HL-60 (cell line): ENCODE results near the gene CXCL14.

Experiments
- CTCF ChIP-seq: IDR thresholded peaks from one replicate; pipeline ENCODE4 v1.5.1; 2011; ENCODE audit warnings: low read length, control low read depth, inconsistent platforms; ENCODE audit not compliant: insufficient read depth
- GABPA ChIP-seq: IDR thresholded peaks from 2 replicates; pipeline ENCODE4 v1.6.1; 2012; ENCODE audit warnings: low read depth
- POLR2AphosphoS5 ChIP-seq: IDR thresholded peaks from 2 replicates; pipeline ENCODE4 v1.6.1; 2012; ENCODE audit warnings: low read depth
- REST ChIP-seq: IDR thresholded peaks from 2 replicates; pipeline ENCODE4 v1.6.1; 2012; ENCODE audit warnings: low read depth; ENCODE audit not compliant: insufficient replicate concordance
- SPI1 ChIP-seq: IDR thresholded peaks from 2 replicates; pipeline ENCODE4 v1.6.1; 2012; ENCODE audit warnings: low read depth, mild to moderate bottlenecking, borderline replicate concordance

- TF ChIP-seq CTCF (no peak), POLR2AphosphoS5 (no peak), GABPA (no peak), REST (no peak), SPI1 (no peak)
Measured at GRCh38 chr5:135533334-135533733, 45.5 kb downstream of the CXCL14 start.
